D721Med (cell line): ENCODE measurements around the gene CDYL.

ENCODE experiments used
- DNase-seq: peaks from one replicate; pipeline ENCODE4 v3.0.0; 2011; ENCODE audit warnings: low spot score; ENCODE audit not compliant: insufficient read length
- FAIRE-seq: peaks from 2 replicates; lab custom pipeline; 2011; peaks lifted over from hg19 to GRCh38; lab: Jason Lieb, UNC
- TF ChIP-seq, protein P1 (sequence below): IDR thresholded peaks from 2 replicates; pipeline ENCODE4 v1.5.1; 2012; ENCODE audit warnings: mild to moderate bottlenecking, control low read depth; ENCODE audit not compliant: insufficient read depth; ENCODE audit errors: missing control alignments

Gene CDYL

DNA sequence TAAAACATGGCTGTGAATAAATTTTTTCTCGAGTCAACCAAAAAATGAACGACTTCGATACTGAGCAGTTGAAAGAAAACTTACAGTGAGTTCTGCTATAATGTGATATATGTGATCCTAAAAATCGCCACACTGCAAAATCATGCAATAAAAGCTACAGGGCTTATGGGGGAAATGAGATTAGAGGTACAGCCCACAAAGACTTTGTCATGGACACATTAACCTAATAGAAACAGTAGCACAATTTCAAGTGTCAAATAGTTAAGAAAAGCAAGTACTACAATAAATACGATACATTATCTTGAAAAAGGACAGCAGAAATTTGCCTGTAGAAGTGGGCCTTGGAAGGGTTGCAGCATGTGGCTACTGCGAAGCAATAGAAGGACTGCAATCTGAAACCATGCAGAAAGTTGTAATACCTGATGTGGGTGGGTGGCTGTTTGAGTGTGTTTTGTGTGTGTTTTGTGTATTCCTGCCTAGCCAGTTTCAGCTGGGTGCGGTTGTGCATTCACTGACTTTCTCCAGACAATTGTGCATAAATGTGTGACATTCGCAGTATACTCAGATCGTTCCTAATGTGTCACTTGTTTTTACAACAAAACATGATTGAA lies 148.6 kb downstream of the CDYL start:
- DNase-seq (no peak), FAIRE-seq (no peak)
- TF ChIP-seq, protein P1, sequence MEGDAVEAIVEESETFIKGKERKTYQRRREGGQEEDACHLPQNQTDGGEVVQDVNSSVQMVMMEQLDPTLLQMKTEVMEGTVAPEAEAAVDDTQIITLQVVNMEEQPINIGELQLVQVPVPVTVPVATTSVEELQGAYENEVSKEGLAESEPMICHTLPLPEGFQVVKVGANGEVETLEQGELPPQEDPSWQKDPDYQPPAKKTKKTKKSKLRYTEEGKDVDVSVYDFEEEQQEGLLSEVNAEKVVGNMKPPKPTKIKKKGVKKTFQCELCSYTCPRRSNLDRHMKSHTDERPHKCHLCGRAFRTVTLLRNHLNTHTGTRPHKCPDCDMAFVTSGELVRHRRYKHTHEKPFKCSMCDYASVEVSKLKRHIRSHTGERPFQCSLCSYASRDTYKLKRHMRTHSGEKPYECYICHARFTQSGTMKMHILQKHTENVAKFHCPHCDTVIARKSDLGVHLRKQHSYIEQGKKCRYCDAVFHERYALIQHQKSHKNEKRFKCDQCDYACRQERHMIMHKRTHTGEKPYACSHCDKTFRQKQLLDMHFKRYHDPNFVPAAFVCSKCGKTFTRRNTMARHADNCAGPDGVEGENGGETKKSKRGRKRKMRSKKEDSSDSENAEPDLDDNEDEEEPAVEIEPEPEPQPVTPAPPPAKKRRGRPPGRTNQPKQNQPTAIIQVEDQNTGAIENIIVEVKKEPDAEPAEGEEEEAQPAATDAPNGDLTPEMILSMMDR, result no peak

GRCh38 chr6:4925580-4925979 lies 149.4 kb downstream of the CDYL start:
- TF ChIP-seq, protein P1, result no peak

GRCh38 chr6:4928426-4928825 lies 152.2 kb downstream of the CDYL start:
- FAIRE-seq, result no peak
- no peak for DNase-seq

More at GRCh38 chr6:4925580-4925979, 149.4 kb downstream of the CDYL start:
- FAIRE-seq, result no peak
- DNase-seq, result no peak

DNA sequence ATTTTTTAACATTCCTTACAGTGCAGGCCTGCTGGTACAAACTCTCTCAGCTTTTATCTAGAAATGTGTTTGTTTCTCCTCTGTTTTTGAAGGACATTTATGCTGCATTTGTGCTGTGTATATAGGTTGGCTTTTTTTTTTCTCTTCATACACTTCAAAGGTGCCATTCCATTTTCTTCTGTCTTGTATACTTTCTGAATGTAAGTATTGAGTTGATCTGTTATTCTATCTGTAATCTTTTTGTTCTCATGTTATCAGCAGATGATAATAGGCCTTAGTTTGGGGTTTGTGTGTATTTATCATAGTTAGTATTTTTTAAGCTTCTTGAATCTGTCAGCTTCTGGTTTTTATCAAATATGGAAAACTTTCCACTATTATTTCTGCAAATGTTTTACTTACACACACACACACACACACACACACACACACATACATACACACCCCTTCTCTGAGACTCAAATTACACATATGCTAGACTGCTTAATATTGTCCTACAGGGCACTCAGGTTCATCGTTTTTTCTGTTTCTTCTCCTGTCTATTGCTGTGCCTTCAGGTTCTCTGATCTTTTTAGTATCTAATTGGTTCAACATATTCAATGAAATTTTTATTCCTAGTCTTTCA lies 153.0 kb downstream of the CDYL start:
- no peak for DNase-seq
- FAIRE-seq, result no peak
- TF ChIP-seq, protein P1, result no peak

More at GRCh38 chr6:4928426-4928825, 152.2 kb downstream of the CDYL start:
- TF ChIP-seq, protein P1, result no peak

- FAIRE-seq (no peak), DNase-seq (no peak)
- TF ChIP-seq, protein P1, result no peak
These were observed 154.0 kb downstream of the CDYL start for GRCh38 chr6:4930025-4930691.

- TF ChIP-seq, protein P1, result no peak
- no peak for DNase-seq
- no peak for FAIRE-seq
These were observed 155.5 kb downstream of the CDYL start for GRCh38 chr6:4931530-4932227.
